ENCODE data around the gene CNTNAP5.

The CNTNAP5 gene

DNA sequence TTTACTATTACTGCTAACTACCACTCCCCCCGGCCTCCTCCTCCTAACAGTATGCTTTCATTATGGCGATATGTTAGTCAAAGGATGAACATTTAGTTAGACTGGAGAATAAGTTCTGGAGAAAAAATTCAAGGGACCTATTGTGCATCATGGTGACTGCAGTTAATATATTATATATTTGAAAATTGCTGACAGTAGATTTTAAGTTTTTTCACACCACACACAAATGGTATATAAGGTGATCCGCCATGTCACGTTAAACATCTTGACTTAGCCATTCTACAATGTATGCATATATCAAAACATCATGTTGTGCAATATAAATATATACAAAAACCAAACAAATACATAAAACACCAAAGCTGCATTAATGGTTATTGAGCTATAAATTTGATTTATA lies 873.7 kb downstream of the CNTNAP5 start:
- DNase-seq (ENCODE audit: low spot score) = no peak

DNA sequence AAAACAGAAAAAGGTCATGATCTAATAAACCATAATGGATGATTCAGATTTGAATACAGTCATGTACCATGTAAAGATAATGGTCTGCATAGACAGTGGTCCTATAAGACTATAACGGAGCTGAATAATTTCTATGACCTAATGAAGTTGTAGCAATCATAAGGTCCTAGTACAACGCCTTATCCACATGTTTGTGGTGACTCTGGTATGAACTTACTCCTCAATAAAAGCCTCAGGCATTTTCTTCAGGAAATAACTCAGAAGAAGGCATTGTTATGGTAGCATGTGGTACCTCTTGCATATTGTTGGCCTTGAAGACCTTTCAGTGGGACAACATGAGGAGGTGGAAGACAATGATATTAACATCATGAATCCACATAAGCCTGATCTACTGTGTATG lies 883.3 kb downstream of the CNTNAP5 start:
- no peak for DNase-seq (ENCODE audit: low spot score)

DNA sequence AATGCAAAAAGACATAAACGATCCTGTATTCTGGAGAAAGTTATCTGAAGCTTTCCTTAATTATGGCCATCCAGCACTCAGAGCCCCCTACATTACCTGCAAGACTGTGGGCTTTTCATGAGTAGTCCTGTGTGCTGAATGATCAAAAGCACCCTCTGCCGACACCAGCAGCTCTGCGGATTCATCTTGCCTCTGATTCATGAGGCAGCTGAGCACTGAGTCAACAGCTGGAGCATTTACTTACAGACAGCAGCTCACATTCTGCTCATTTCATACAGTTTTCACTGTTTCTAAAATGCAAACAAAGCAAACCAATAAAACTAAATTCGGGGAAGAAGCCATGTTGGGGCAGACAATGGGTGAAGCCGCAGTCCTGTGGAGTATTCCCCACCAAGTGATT lies 886.5 kb downstream of the CNTNAP5 start:
- no peak for DNase-seq (ENCODE audit: low spot score)

DNA sequence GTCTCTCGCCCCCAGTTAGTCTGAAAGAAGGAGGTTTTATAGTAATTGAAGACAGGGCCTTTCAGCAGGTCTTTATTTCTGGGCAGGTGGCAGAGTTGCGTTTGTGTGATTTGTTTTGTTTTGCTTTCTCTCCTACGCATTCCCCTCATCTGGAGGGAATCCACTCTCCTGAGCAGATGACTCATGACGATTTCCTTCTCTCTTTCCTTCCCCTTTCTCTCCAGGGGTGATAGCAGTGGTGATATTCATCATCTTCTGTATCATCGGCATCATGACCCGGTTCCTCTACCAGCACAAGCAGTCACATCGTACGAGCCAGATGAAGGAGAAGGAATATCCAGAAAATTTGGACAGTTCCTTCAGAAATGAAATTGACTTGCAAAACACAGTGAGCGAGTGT lies 888.8 kb downstream of the CNTNAP5 start:
- DNase-seq (ENCODE audit: low spot score) = no peak

DNA sequence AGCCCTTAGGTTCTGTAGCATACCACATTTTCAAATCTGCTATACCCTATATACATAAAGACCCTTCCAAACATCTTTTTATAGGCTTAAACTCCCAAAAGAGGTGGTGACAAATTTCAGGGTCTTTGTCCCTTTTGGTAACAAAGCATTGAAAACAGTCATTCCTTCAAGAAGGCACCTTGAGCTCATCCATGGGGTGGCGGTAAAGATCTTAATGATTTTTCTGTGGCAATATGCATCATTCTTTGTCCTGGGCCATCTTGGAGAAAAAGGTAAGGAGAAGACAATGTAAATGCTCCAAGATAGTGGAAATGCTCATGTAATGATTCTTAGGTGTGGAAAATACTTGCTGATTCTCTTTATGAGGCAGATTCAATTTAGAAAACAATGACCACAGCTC lies 890.5 kb downstream of the CNTNAP5 start:
- DNase-seq (ENCODE audit: low spot score) = no peak

DNA sequence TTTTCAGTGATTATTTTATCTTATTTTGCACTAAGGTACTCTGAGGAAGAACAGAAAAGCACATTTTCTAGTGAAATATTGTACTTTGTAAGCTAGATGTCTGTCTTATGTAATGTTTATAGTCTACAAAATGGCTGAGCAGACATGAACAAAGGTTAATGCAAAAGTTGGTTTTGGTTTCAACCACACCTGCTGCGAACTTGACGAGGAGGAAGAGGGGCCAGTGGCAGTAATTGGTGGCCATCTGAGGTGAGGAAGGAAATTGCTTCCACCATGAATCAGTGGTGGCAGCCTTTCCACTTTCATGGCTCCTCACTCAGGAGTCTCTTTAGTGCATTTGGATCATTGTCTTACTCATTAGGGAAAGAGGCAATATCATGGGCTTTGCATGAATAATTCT lies 894.2 kb downstream of the CNTNAP5 start:
- DNase-seq (ENCODE audit: low spot score) = no peak

DNA sequence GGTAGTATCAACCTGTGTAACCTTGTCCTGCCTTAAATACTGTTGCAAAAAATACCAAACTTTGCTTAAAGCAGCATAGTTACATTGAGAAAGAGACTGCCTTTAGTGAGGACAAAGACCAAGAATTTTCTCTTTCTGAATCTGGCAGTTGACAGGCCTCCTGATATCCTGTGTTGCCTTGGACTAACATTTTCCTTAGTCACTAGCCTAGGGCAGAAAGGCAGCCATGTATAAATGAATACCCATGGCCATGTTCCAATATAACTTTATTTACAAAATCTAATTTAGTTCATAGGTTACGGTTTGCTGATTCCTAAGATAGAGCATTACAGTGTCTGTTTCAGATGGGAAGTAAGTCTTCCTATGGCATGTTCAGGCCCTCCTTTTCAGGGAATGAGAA lies 895.4 kb downstream of the CNTNAP5 start:
- no peak for DNase-seq (ENCODE audit: low spot score)

DNA sequence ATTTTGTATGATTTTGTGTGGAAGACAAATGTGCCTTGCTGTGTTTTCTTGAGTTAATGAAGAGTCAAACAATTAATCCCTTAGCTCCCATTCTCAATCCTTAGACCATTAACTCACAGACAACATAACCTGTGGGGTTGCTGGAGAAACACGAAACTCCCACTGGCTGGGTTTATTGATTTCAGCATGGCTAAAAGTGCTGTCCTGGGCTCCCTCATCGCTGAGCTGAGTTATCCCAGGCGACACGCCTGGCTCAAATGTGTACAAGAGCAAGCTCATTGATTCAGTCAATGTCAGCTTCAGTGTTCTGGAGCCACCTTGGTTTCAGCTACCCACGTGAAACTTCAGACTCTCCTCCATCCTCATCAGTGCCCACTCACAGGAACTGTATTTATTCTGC lies 896.1 kb downstream of the CNTNAP5 start:
- no peak for DNase-seq (ENCODE audit: low spot score)

DNA sequence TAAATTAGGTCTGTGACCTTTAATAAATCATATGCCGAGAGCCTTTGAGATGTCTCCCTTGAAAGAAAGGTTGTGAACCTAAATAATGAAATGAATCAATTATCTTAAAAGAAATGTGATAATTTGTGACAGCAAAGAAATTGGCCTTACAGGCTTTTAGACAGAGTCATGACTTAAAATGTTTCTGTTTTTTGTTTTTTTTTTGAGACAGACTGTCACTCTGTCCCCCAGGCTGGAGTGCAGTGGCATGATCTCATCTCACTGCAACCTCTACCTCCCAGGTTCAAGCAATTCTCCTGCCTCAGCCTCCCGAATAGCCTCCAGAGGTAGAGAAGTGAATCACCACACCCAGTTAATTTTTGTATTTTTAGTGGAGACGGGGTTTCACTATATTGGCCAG lies 898.0 kb downstream of the CNTNAP5 start:
- no peak for DNase-seq (ENCODE audit: low spot score)

DNA sequence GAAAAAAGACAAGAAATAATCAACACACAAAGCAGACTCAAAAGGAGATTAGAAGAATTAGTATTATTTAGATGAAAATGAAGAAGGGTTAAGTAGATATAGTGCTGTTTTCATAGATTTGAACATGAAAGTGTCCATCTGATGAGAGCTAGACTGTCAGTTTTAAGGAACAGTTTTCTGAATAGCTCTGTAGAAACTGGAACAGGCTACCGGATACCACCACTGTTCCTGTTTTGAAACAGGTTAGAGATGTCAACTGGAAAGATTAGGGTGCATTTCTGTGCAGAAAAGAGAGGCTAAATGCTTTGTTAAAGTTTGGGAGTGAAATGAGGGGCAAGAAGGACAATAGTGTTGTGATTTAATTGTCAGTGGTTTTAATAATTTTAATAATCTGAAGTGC lies 908.8 kb downstream of the CNTNAP5 start:
- DNase-seq (ENCODE audit: low spot score) = no peak

DNA sequence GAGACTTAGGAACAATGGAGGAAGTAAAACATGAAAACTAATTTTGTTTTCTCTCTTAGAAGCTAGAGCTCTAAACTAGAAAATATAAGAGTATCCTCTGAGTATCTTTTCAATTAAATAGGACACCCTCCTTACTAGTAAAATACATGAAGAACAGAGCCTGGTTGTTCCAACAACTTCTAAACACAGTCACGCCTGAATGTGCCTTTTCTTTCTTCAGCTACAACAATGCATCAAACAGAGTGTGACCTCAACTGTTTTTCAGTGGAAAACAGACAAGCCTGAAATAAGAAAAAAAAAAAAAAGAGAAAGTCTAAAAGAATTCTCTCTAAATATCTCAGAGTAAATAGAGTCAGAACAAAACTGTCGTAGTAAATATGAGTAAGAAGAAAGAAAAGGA lies 928.8 kb downstream of the CNTNAP5 start:
- DNase-seq (ENCODE audit: low spot score) = no peak

DNA sequence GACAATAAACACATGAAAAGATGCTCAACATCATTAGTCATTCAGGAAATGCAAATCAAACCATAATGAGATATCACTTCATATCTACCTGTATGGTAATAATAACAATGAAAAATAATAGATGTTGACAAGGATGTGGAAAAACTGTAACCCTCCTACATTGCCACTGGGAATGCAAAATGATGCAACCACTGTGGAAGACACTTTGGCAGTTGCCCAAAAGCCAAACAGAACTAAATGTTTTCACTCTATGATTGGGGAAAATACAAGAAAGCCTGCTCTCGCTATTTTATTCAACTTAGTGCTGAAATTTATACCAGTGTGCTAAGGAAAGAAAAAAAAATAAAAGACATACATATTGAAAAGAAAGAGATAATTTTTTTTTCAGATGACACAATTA lies 934.5 kb downstream of the CNTNAP5 start:
- no peak for DNase-seq (ENCODE audit: low spot score)

DNA sequence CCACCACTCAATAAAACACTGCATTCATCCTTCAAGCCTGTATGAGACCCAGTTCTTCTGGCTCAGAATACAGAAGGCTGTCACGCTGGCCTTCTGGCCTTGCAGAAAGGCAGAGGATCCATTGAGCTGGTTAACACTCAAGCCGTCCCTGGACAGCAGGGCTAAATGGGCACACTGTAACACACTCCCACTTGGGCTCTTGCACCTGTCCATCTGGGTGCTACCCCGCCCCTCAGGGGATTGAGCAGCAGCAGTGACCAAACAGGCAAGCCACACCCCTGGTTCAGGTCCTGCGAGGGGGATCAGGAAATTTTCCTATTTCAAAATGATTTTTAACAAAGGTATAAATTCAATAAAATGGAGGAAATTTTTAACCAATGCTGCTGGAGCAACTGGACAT lies 936.0 kb downstream of the CNTNAP5 start:
- DNase-seq (ENCODE audit: low spot score) = no peak

Data from HuH-7 (cell line).